ENCODE results near the gene PDE8B. TPM values are rescaled to one million over a fixed set of nuclear protein-coding genes. Genes with fewer than 3 reads are reported as not detected.

PDE8B gene
- polyA plus RNA-seq, 1 of the 3 experiments (the other 2 are of a cell fraction): not detected

DNA sequence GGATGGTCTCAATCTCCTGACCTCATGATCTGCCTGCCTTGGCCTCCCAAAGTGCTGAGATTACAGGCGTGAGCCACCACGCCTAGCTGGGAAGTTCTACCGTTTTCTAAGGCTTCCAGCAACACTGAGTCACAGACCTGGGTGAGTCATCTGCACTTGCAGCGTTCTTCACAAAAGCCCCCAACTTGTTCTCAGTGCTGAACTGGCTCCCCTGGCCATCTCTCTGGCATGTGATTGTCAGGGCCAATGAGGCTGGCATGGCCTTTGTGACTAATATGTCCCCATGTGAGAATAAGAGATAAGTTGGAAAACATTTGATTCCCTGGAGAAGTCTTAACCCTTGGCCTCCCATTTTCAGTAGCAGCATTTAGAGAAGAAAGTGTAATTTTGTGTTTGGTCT is 157.3 kb downstream of the PDE8B start:
- Histone ChIP-seq H3K9me2 (no peaks in the 10 kb centered on the region), H3F3A (replicated peaks; ENCODE audit: insufficient read depth) (no peaks in the 10 kb centered on the region), H3K4me2 (no peak overlapping the region), H2AFZ (ENCODE audit: low read depth) (no peak overlapping the region), H3K27me3 (ENCODE audit: insufficient read depth) (no peaks in the 10 kb centered on the region), H3K79me2 (ENCODE audit: insufficient read depth) (no peaks in the 10 kb centered on the region), H3K36me3 (replicated peaks in 1 of 2; ENCODE audit: control insufficient read depth in 1 of 2, insufficient read depth in 2 of 2, low read length in 1 of 2) (no peaks in the 10 kb centered on the region), H3K4me1 (ENCODE audit: control insufficient read depth in 1 of 2, insufficient read depth in 2 of 2, low read depth in 1 of 2, low read length in 1 of 2) (peaks cover 0 to 3% of the 10 kb centered on the region in 2 experiments; a peak in 1 of 4 replicates), H3K9ac (no peak overlapping the region), H3K27ac (ENCODE audit: low read depth in 2 of 2, low read length in 1 of 2) (no peak overlapping the region), H3K9me3 (no peaks in the 10 kb centered on the region), H4K20me1 (ENCODE audit: insufficient read depth) (no peaks in the 10 kb centered on the region), H3K4me3 (ENCODE audit: low read depth in 2 of 2, low read length in 1 of 2) (no peak overlapping the region)
- TF ChIP-seq, protein P1, sequence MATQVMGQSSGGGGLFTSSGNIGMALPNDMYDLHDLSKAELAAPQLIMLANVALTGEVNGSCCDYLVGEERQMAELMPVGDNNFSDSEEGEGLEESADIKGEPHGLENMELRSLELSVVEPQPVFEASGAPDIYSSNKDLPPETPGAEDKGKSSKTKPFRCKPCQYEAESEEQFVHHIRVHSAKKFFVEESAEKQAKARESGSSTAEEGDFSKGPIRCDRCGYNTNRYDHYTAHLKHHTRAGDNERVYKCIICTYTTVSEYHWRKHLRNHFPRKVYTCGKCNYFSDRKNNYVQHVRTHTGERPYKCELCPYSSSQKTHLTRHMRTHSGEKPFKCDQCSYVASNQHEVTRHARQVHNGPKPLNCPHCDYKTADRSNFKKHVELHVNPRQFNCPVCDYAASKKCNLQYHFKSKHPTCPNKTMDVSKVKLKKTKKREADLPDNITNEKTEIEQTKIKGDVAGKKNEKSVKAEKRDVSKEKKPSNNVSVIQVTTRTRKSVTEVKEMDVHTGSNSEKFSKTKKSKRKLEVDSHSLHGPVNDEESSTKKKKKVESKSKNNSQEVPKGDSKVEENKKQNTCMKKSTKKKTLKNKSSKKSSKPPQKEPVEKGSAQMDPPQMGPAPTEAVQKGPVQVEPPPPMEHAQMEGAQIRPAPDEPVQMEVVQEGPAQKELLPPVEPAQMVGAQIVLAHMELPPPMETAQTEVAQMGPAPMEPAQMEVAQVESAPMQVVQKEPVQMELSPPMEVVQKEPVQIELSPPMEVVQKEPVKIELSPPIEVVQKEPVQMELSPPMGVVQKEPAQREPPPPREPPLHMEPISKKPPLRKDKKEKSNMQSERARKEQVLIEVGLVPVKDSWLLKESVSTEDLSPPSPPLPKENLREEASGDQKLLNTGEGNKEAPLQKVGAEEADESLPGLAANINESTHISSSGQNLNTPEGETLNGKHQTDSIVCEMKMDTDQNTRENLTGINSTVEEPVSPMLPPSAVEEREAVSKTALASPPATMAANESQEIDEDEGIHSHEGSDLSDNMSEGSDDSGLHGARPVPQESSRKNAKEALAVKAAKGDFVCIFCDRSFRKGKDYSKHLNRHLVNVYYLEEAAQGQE (IDR thresholded peaks at IDR 0.05; ENCODE audit: low read depth, low read length): no peak
- TF ChIP-seq FOXM1 (IDR thresholded peaks at IDR 0.05; ENCODE audit: low read depth) (no peak), FOSL2 (IDR thresholded peaks at IDR 0.05; ENCODE audit: borderline replicate concordance, low read depth) (no peak), ELF1 (IDR thresholded peaks at IDR 0.05) (no peak), RFX5 (IDR thresholded peaks at IDR 0.05; ENCODE audit: low read length) (no peak), TEAD4 (IDR thresholded peaks at IDR 0.05; ENCODE audit: borderline replicate concordance, insufficient read depth) (no peak), SIN3A (IDR thresholded peaks at IDR 0.05; ENCODE audit: borderline replicate concordance, low read depth, low read length) (no peak), YY1 (IDR thresholded peaks at IDR 0.05; ENCODE audit: low read depth) (no peak), GABPA (IDR thresholded peaks at IDR 0.05; ENCODE audit: low read depth) (no peak), FOXJ3 (CRISPR knock-in tag; IDR thresholded peaks at IDR 0.05) (no peak), CHD2 (IDR thresholded peaks at IDR 0.05; ENCODE audit: low read length, partially characterized antibody) (no peak), GATA2 (CRISPR knock-in tag; IDR thresholded peaks at IDR 0.05) (no peak), MEF2A (IDR thresholded peaks at IDR 0.05; ENCODE audit: borderline replicate concordance, low read depth) (no peak), TCF12 (IDR thresholded peaks at IDR 0.05) (no peak)
- TF ChIP-seq, protein P2, sequence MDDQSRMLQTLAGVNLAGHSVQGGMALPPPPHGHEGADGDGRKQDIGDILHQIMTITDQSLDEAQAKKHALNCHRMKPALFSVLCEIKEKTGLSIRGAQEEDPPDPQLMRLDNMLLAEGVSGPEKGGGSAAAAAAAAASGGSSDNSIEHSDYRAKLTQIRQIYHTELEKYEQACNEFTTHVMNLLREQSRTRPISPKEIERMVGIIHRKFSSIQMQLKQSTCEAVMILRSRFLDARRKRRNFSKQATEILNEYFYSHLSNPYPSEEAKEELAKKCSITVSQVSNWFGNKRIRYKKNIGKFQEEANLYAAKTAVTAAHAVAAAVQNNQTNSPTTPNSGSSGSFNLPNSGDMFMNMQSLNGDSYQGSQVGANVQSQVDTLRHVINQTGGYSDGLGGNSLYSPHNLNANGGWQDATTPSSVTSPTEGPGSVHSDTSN (IDR thresholded peaks at IDR 0.05): no peak
- TF ChIP-seq, protein P3, sequence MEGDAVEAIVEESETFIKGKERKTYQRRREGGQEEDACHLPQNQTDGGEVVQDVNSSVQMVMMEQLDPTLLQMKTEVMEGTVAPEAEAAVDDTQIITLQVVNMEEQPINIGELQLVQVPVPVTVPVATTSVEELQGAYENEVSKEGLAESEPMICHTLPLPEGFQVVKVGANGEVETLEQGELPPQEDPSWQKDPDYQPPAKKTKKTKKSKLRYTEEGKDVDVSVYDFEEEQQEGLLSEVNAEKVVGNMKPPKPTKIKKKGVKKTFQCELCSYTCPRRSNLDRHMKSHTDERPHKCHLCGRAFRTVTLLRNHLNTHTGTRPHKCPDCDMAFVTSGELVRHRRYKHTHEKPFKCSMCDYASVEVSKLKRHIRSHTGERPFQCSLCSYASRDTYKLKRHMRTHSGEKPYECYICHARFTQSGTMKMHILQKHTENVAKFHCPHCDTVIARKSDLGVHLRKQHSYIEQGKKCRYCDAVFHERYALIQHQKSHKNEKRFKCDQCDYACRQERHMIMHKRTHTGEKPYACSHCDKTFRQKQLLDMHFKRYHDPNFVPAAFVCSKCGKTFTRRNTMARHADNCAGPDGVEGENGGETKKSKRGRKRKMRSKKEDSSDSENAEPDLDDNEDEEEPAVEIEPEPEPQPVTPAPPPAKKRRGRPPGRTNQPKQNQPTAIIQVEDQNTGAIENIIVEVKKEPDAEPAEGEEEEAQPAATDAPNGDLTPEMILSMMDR (IDR thresholded peaks at IDR 0.05): no peak
- TF ChIP-seq, protein P4, sequence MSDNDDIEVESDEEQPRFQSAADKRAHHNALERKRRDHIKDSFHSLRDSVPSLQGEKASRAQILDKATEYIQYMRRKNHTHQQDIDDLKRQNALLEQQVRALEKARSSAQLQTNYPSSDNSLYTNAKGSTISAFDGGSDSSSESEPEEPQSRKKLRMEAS (IDR thresholded peaks at IDR 0.05; ENCODE audit: low read depth): no peak
- TF ChIP-seq, protein P5, sequence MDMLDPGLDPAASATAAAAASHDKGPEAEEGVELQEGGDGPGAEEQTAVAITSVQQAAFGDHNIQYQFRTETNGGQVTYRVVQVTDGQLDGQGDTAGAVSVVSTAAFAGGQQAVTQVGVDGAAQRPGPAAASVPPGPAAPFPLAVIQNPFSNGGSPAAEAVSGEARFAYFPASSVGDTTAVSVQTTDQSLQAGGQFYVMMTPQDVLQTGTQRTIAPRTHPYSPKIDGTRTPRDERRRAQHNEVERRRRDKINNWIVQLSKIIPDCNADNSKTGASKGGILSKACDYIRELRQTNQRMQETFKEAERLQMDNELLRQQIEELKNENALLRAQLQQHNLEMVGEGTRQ (IDR thresholded peaks at IDR 0.05; ENCODE audit: borderline replicate concordance, low read depth, low read length): no peak
- TF ChIP-seq, protein P6, sequence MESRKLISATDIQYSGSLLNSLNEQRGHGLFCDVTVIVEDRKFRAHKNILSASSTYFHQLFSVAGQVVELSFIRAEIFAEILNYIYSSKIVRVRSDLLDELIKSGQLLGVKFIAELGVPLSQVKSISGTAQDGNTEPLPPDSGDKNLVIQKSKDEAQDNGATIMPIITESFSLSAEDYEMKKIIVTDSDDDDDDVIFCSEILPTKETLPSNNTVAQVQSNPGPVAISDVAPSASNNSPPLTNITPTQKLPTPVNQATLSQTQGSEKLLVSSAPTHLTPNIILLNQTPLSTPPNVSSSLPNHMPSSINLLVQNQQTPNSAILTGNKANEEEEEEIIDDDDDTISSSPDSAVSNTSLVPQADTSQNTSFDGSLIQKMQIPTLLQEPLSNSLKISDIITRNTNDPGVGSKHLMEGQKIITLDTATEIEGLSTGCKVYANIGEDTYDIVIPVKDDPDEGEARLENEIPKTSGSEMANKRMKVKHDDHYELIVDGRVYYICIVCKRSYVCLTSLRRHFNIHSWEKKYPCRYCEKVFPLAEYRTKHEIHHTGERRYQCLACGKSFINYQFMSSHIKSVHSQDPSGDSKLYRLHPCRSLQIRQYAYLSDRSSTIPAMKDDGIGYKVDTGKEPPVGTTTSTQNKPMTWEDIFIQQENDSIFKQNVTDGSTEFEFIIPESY (IDR thresholded peaks at IDR 0.05; ENCODE audit: borderline replicate concordance, low read depth): no peak
- TF ChIP-seq, protein P7, sequence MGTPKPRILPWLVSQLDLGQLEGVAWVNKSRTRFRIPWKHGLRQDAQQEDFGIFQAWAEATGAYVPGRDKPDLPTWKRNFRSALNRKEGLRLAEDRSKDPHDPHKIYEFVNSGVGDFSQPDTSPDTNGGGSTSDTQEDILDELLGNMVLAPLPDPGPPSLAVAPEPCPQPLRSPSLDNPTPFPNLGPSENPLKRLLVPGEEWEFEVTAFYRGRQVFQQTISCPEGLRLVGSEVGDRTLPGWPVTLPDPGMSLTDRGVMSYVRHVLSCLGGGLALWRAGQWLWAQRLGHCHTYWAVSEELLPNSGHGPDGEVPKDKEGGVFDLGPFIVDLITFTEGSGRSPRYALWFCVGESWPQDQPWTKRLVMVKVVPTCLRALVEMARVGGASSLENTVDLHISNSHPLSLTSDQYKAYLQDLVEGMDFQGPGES (IDR thresholded peaks at IDR 0.05; ENCODE audit: low read depth, low read length): no peak
- WGBS (ENCODE audit: low lambda C conversion rate): 48% methylated on average over 4 of the region's 4 CpGs
- no peak for DNase-seq
- ChIA-PET POLR2A (no interaction called here), CTCF (interaction anchor here (1.0 to 1.2 kb wide), 2 partner anchors 10 to 16 kb away, joined by 3 to 4 read pairs; no protein-coding TSS in a partner anchor)

Data from SK-N-SH (cell line).